ENCODE results near the gene LANCL2. TPM values are rescaled to one million over a fixed set of nuclear protein-coding genes. Genes with fewer than 3 reads are reported as not detected.
A peak's percentile ranks its signal among the peaks of the same experiment; 100 is the strongest.
"Not testable (repeated sequence)": the region's sequence is repeated elsewhere in the genome, so short reads cannot be mapped to it uniquely, and the experiment has no call there.

Gene LANCL2
- total RNA-seq, 1 donor from 2014 or later = 23.0 TPM

DNA sequence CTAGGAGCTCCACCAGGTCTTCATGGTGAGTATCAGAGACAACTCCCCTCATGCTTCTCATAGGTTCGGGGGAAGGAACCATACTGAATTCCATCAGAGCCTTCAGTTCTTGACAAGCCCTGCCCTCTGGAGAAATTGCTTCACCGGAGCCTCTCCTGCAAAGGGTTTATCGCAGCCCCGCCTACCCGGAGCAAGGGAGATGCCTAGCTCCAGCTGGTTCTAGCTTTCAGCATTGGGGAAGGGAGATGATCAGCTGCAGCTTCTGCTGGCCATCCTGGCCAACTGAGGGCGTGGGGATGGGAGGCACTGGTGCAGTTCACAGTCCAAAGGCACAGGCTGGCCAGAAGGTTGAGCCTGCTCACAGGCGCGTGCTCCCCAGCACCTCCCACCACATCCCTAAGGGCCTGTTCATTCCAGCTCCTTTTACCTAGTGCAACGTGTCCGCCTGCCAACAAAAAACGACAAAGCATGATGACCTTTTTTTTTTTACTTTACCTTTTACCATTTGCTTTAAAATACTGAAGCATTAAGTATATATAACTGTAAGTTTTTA, 31.2 kb downstream of the LANCL2 start:
- peaks cover 17% of the 10 kb centered on the region for H3K36me3 Mint-ChIP-seq (ENCODE audit: low read depth)
- H3K4me3 Mint-ChIP-seq = no peak overlapping the region
- no peak overlapping the region for H3K27ac Mint-ChIP-seq (ENCODE audit: unreplicated experiment)
- DNase-seq (ENCODE audit: low read depth, low spot score) = no peak
- H3K4me1 Mint-ChIP-seq = no peaks in the 10 kb centered on the region
- H3K27me3 Mint-ChIP-seq (ENCODE audit: low read depth) = no peaks in the 10 kb centered on the region
- TF ChIP-seq, protein P1, sequence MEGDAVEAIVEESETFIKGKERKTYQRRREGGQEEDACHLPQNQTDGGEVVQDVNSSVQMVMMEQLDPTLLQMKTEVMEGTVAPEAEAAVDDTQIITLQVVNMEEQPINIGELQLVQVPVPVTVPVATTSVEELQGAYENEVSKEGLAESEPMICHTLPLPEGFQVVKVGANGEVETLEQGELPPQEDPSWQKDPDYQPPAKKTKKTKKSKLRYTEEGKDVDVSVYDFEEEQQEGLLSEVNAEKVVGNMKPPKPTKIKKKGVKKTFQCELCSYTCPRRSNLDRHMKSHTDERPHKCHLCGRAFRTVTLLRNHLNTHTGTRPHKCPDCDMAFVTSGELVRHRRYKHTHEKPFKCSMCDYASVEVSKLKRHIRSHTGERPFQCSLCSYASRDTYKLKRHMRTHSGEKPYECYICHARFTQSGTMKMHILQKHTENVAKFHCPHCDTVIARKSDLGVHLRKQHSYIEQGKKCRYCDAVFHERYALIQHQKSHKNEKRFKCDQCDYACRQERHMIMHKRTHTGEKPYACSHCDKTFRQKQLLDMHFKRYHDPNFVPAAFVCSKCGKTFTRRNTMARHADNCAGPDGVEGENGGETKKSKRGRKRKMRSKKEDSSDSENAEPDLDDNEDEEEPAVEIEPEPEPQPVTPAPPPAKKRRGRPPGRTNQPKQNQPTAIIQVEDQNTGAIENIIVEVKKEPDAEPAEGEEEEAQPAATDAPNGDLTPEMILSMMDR (conservative IDR thresholded peaks at IDR 0.05) = no peak
- peaks cover 2% of the 10 kb centered on the region for H3K9me3 Mint-ChIP-seq

DNA sequence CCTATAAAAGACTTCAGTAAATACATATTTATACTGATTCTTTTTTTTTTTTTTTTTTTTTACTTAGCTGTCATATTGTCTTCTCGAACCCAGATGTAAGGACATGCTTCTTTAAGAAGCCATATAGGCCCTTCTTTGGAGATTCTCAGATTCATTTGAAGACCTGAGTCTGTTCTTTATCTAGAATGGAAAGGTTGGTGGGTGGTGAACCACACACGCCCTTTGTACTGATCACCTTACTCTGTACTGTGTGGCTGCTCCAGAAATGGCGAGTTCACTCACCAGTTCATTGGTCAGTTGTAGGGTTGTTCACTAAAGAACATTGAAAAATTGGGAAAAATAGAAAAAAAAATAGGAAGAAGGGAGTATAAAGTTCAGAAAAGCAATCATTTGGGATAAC, 32.5 kb downstream of the LANCL2 start:
- H3K9me3 Mint-ChIP-seq = peaks cover 2% of the 10 kb centered on the region
- no peak overlapping the region for H3K27ac Mint-ChIP-seq (ENCODE audit: unreplicated experiment)
- no peak overlapping the region for H3K4me3 Mint-ChIP-seq
- no peaks in the 10 kb centered on the region for H3K4me1 Mint-ChIP-seq
- TF ChIP-seq, protein P1 (conservative IDR thresholded peaks at IDR 0.05) = no peak
- H3K36me3 Mint-ChIP-seq (ENCODE audit: low read depth) = peaks cover 12% of the 10 kb centered on the region
- DNase-seq (ENCODE audit: low read depth, low spot score) = no peak
- no peaks in the 10 kb centered on the region for H3K27me3 Mint-ChIP-seq (ENCODE audit: low read depth)

DNA sequence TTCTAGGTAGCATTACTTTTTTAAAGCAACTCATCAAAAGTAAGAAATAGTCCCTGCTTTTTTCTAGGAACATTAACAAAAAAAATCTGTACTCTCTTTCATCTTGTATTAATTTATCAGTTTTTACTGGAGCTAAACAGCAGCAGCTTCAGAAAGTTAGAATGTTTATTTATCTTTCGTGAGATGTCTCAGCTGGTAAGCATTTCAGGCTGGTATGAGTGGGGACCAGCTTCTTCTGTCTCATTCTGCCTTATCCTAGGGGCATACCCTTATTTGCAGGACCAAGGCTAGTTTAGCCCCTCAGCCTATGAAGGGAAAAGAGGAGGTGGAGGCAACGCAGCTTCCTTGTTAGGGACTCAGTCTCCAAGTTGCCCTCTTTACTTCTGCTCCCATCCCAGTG, 35.1 kb downstream of the LANCL2 start:
- DNase-seq (ENCODE audit: low read depth, low spot score) = no peak
- no peaks in the 10 kb centered on the region for H3K4me1 Mint-ChIP-seq
- peaks cover 21% of the 10 kb centered on the region for H3K36me3 Mint-ChIP-seq (ENCODE audit: low read depth)
- TF ChIP-seq, protein P1 (conservative IDR thresholded peaks at IDR 0.05) = no peak
- no peak overlapping the region for H3K27ac Mint-ChIP-seq (ENCODE audit: unreplicated experiment)
- no peak overlapping the region for H3K4me3 Mint-ChIP-seq
- peaks cover 2% of the 10 kb centered on the region for H3K9me3 Mint-ChIP-seq
- no peaks in the 10 kb centered on the region for H3K27me3 Mint-ChIP-seq (ENCODE audit: low read depth)

DNA sequence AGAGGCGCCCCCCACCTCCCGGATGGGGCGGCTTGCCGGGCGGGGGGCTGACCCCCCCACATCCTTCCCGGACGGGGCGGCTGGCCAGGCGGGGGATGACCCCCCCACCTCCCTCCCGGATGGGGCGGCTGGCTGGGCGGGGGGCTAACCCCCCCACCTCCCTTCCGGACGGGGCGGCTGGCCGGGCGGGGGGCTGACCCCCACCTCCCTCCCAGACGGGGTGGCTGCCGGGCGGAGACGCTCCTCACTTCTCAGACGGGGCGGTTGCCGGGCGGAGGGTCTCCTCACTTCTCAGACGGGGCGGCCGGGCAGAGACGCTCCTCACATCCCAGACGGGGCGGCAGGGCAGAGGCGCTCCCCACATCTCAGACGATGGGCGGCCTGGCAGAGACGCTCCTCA, 37.4 kb downstream of the LANCL2 start:
- H3K4me1 Mint-ChIP-seq; DNase-seq (ENCODE audit: low read depth, low spot score); H3K9me3 Mint-ChIP-seq; H3K27ac Mint-ChIP-seq (ENCODE audit: unreplicated experiment); H3K4me3 Mint-ChIP-seq; H3K27me3 Mint-ChIP-seq (ENCODE audit: low read depth): not testable (repeated sequence)
- H3K36me3 Mint-ChIP-seq (ENCODE audit: low read depth) = peaks cover 25% of the 10 kb centered on the region

DNA sequence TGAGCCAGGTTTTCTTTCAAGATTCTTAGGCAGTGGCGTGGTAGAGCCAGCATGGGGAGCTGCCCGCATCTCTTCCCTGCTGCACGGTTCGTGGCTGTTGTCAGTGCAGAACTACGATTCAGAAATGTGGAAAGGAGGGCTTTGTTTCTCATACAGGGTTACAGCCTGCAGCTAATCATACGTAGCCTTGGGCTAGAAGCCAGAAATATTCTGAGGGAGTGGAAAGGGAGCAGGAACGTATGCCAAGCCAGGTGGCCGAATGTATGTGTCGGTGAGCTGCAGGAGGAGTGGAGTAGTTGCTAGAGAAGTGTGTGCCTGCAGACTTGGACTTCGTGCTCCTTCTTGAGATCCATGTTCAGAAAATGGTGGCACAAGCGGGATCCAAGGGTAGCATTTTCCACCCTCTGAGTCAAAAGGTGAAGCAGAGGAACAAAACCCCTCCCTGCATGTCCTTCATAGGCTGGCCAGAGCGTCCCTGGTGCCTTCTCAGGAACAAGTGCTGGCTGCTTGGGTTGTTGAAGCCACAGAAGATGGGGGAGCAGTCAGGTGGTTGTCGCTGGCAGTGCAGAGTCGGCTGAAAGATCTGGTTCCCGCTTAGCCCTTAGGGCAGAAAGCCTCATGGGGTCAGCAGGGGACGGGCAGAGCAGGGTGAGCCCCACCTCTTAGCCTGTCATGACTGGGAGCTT, 40.9 kb downstream of the LANCL2 start:
- Mint-ChIP-seq H3K27ac (ENCODE audit: unreplicated experiment) (no peak overlapping the region), H3K27me3 (ENCODE audit: low read depth) (no peaks in the 10 kb centered on the region), H3K9me3 (peaks cover 1% of the 10 kb centered on the region), H3K4me1 (no peaks in the 10 kb centered on the region), H3K36me3 (ENCODE audit: low read depth) (peaks cover 20% of the 10 kb centered on the region), H3K4me3 (no peak overlapping the region)
- no peak for DNase-seq (ENCODE audit: low read depth, low spot score)
- TF ChIP-seq, protein P1 (conservative IDR thresholded peaks at IDR 0.05) = no peak

DNA sequence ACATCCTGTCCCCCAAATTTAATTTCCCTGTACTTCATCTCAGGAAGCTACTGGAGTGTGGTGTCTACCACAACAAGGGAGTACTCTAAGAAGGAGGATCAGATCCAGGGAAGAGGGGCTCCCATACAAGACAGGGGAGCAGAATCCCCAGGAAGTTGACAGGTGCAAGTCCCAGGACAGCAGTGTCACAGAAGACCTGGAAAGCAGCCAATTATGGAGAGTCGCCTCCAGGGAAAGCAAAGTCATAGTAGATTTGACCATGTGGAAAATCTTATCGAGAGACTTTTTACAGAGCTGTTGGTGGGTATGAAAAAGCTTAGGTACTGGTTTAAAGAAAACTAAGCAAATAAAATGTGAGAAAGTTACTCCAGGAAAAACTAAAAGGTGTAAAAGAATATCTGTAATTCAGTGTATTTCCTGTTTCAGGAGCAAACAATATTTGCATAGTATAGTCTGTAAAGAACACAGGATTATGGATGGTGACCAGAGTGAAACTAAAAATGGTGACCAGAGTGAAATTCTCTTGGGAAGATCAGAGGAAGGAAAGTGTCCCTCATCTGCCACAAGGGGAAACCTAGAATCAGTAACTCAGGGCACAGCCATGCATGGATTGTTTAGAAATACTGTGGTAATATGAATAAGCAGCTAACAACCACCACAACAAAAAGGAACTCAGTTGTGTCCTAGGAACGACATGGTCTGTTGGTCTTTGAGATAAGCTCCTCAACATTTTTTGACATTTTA, 44.5 kb downstream of the LANCL2 start:
- H3K4me3 Mint-ChIP-seq = no peak overlapping the region
- no peaks in the 10 kb centered on the region for H3K27me3 Mint-ChIP-seq (ENCODE audit: low read depth)
- H3K4me1 Mint-ChIP-seq = no peaks in the 10 kb centered on the region
- H3K27ac Mint-ChIP-seq (ENCODE audit: unreplicated experiment) = no peak overlapping the region
- TF ChIP-seq, protein P1 (conservative IDR thresholded peaks at IDR 0.05) = peak; percentile 19
- no peak for DNase-seq (ENCODE audit: low read depth, low spot score)
- H3K36me3 Mint-ChIP-seq (ENCODE audit: low read depth) = peaks cover 8% of the 10 kb centered on the region
- no peaks in the 10 kb centered on the region for H3K9me3 Mint-ChIP-seq

All from neural crest cell (in vitro differentiated cells).